ACC112 (cell line): ENCODE measurements around the gene ADRB2.

Source experiments
- H2AFZ ChIP-seq: fragments of 200-600 bp; sonication (generic); one replicate; pipeline ENCODE4 v1.6.0; 2017; ENCODE audit warnings: antibody characterized with exemption, low read length; ENCODE audit not compliant: unreplicated experiment
- H3K27ac ChIP-seq: fragments of 200-600 bp; sonication (generic); 2 replicates; pipeline ENCODE4 v1.5.1; 2014; ENCODE audit warnings: low read depth, mild to moderate bottlenecking, antibody characterized with exemption, low read length, moderate library complexity
- H3K27me3 ChIP-seq: fragments of 200-600 bp; sonication (generic); 2 replicates; pipeline ENCODE4 v1.6.1; 2014; ENCODE audit warnings: mild to moderate bottlenecking, antibody characterized with exemption, low read length, moderate library complexity, mixed read lengths; ENCODE audit not compliant: insufficient read depth
- H3K36me3 ChIP-seq: fragments of 200-600 bp; sonication (generic); 2 replicates; pipeline ENCODE4 v1.6.1; 2016; ENCODE audit warnings: mild to moderate bottlenecking, antibody characterized with exemption, low read length, moderate library complexity, mixed read lengths; ENCODE audit not compliant: insufficient read depth
- H3K4me1 ChIP-seq: fragments of 200-600 bp; sonication (generic); one replicate; pipeline ENCODE4 v1.6.1; 2016; ENCODE audit warnings: low read length, mixed read lengths; ENCODE audit not compliant: insufficient read depth, unreplicated experiment, control insufficient read depth
- H3K4me3 ChIP-seq: fragments of 200-600 bp; sonication (generic); 2 replicates; pipeline ENCODE4 v1.5.1; 2014; ENCODE audit warnings: mild to moderate bottlenecking, low read depth, low read length
- H3K79me2 ChIP-seq: fragments of 200-600 bp; sonication (generic); one replicate; pipeline ENCODE4 v1.6.0; 2016; ENCODE audit warnings: low read length; ENCODE audit not compliant: control insufficient read depth, unreplicated experiment, insufficient read depth

ADRB2 gene

GRCh38 chr5:148816782-148817181, 9.6 kb upstream of the ADRB2 start:
- Histone ChIP-seq H2AFZ (no peak overlapping the region), H3K79me2 (no peaks in the 10 kb centered on the region), H3K36me3 (no peaks in the 10 kb centered on the region), H3K4me3 (no peak overlapping the region), H3K27ac (no peak overlapping the region), H3K27me3 (no peaks in the 10 kb centered on the region), H3K4me1 (no peaks in the 10 kb centered on the region)

- Histone ChIP-seq H2AFZ (no peak overlapping the region), H3K27ac (no peak overlapping the region), H3K36me3 (no peaks in the 10 kb centered on the region), H3K4me1 (no peaks in the 10 kb centered on the region), H3K27me3 (no peaks in the 10 kb centered on the region), H3K79me2 (no peaks in the 10 kb centered on the region), H3K4me3 (no peak overlapping the region)
Observed at GRCh38 chr5:148817606-148818005, 8.8 kb upstream of the ADRB2 start.

- peaks cover 3% of the 10 kb centered on the region for H3K4me1 ChIP-seq
- no peak overlapping the region for H3K4me3 ChIP-seq
- no peaks in the 10 kb centered on the region for H3K36me3 ChIP-seq
- H2AFZ ChIP-seq: no peak overlapping the region
- no peak overlapping the region for H3K27ac ChIP-seq
- no peaks in the 10 kb centered on the region for H3K79me2 ChIP-seq
- H3K27me3 ChIP-seq: no peaks in the 10 kb centered on the region
Observed at GRCh38 chr5:148820461-148821395, 5.7 kb upstream of the ADRB2 start.

- Histone ChIP-seq H2AFZ (no peak overlapping the region), H3K27me3 (no peaks in the 10 kb centered on the region), H3K79me2 (peaks cover 18% of the 10 kb centered on the region), H3K36me3 (no peaks in the 10 kb centered on the region), H3K4me1 (peaks cover 19% of the 10 kb centered on the region), H3K4me3 (no peak overlapping the region), H3K27ac (no peak overlapping the region)
Observed at GRCh38 chr5:148823871-148824270, 2.5 kb upstream of the ADRB2 start.

GRCh38 chr5:148825716-148826052, 727 bp upstream of the ADRB2 start:
- Histone ChIP-seq H3K27me3 (no peaks in the 10 kb centered on the region), H3K36me3 (no peaks in the 10 kb centered on the region), H3K27ac (peak overlapping the region; percentile 32; the same call in 1 of the 2 replicates), H2AFZ (peak overlapping the region; percentile 64), H3K4me1 (peaks cover 35% of the 10 kb centered on the region), H3K79me2 (peaks cover 22% of the 10 kb centered on the region), H3K4me3 (peak overlapping the region; percentile 77)

GRCh38 chr5:148826739-148827070, 294 bp downstream of the ADRB2 start:
- peak overlapping the region; percentile 77 for H3K4me3 ChIP-seq
- no peak overlapping the region for H3K27ac ChIP-seq
- H3K36me3 ChIP-seq: no peaks in the 10 kb centered on the region
- H3K27me3 ChIP-seq: no peaks in the 10 kb centered on the region
- no peak overlapping the region for H2AFZ ChIP-seq
- H3K4me1 ChIP-seq: peaks cover 35% of the 10 kb centered on the region
- H3K79me2 ChIP-seq: peaks cover 25% of the 10 kb centered on the region

- no peaks in the 10 kb centered on the region for H3K27me3 ChIP-seq
- no peaks in the 10 kb centered on the region for H3K36me3 ChIP-seq
- no peak overlapping the region for H3K27ac ChIP-seq
- peaks cover 25% of the 10 kb centered on the region for H3K79me2 ChIP-seq
- H3K4me3 ChIP-seq: peak overlapping the region; percentile 77
- peaks cover 35% of the 10 kb centered on the region for H3K4me1 ChIP-seq
- no peak overlapping the region for H2AFZ ChIP-seq
Observed at GRCh38 chr5:148827723-148828122, 1.3 kb downstream of the ADRB2 start.

GRCh38 chr5:148828511-148829247, 2.3 kb downstream of the ADRB2 start:
- H3K27ac ChIP-seq: no peak overlapping the region
- peaks cover 25% of the 10 kb centered on the region for H3K79me2 ChIP-seq
- H3K4me1 ChIP-seq: peaks cover 35% of the 10 kb centered on the region
- H2AFZ ChIP-seq: no peak overlapping the region
- H3K27me3 ChIP-seq: no peaks in the 10 kb centered on the region
- H3K4me3 ChIP-seq: peak overlapping the region; percentile 77
- no peaks in the 10 kb centered on the region for H3K36me3 ChIP-seq

GRCh38 chr5:148829248-148829594, 2.8 kb downstream of the ADRB2 start:
- H3K4me1 ChIP-seq: peaks cover 35% of the 10 kb centered on the region
- peaks cover 25% of the 10 kb centered on the region for H3K79me2 ChIP-seq
- H3K27ac ChIP-seq: no peak overlapping the region
- H3K36me3 ChIP-seq: no peaks in the 10 kb centered on the region
- H2AFZ ChIP-seq: no peak overlapping the region
- no peaks in the 10 kb centered on the region for H3K27me3 ChIP-seq
- peak overlapping the region; percentile 77 for H3K4me3 ChIP-seq

- H3K27me3 ChIP-seq: no peaks in the 10 kb centered on the region
- H3K36me3 ChIP-seq: no peaks in the 10 kb centered on the region
- peaks cover 25% of the 10 kb centered on the region for H3K79me2 ChIP-seq
- peak overlapping the region; percentile 77; the same call in 1 of the 2 replicates for H3K4me3 ChIP-seq
- no peak overlapping the region for H2AFZ ChIP-seq
- peaks cover 35% of the 10 kb centered on the region for H3K4me1 ChIP-seq
- no peak overlapping the region for H3K27ac ChIP-seq
Observed at GRCh38 chr5:148829734-148830133, 3.3 kb downstream of the ADRB2 start.

- H3K27ac ChIP-seq: no peak overlapping the region
- peaks cover 34% of the 10 kb centered on the region for H3K4me1 ChIP-seq
- no peaks in the 10 kb centered on the region for H3K27me3 ChIP-seq
- H3K79me2 ChIP-seq: peaks cover 25% of the 10 kb centered on the region
- no peak overlapping the region for H2AFZ ChIP-seq
- H3K4me3 ChIP-seq: peak overlapping the region; percentile 77
- H3K36me3 ChIP-seq: no peaks in the 10 kb centered on the region
Observed at GRCh38 chr5:148830211-148830610, 3.8 kb downstream of the ADRB2 start.
